Astrocyte (in vitro differentiated cells and primary cell): Measurements from ENCODE around the gene C1orf50. TPM values are rescaled to one million over a fixed set of nuclear protein-coding genes. Genes with fewer than 3 reads are reported as not detected.

ENCODE experiments used
- DNase-seq: peaks from one replicate; pipeline ENCODE4 v3.0.0-alpha.2; 2010; ENCODE audit warnings: low read depth
- FAIRE-seq: peaks from 2 replicates; lab custom pipeline; 2011; peaks lifted over from hg19 to GRCh38; lab: Jason Lieb, UNC
- H2AFZ ChIP-seq: 2 replicates; pipeline ENCODE4 v1.6.0; 2012; ENCODE audit warnings: low read depth, low read length, inconsistent platforms
- H3K27ac ChIP-seq: 2 replicates; pipeline ENCODE4 v1.5.1; 2011; ENCODE audit warnings: low read depth, low read length, inconsistent platforms
- H3K27me3 ChIP-seq: 2 replicates; pipeline ENCODE4 v1.6.0; 2011; ENCODE audit warnings: low read length, inconsistent platforms; ENCODE audit not compliant: insufficient read depth
- H3K36me3 ChIP-seq: 2 replicates; pipeline ENCODE4 v1.5.1; 2011; ENCODE audit warnings: low read length, inconsistent platforms; ENCODE audit not compliant: insufficient read depth
- H3K4me1 ChIP-seq: 2 replicates; pipeline ENCODE4 v1.5.1; 2011; ENCODE audit warnings: low read length, inconsistent platforms; ENCODE audit not compliant: insufficient read depth
- H3K4me2 ChIP-seq: 2 replicates; pipeline ENCODE4 v1.6.0; 2012; ENCODE audit warnings: low read length, inconsistent platforms
- H3K4me3 ChIP-seq: 2 replicates; pipeline ENCODE4 v1.5.1; 2011; ENCODE audit warnings: low read depth, mild to moderate bottlenecking, low read length, inconsistent platforms; ENCODE audit not compliant: insufficient read depth
- H3K79me2 ChIP-seq: 2 replicates; pipeline ENCODE4 v1.6.0; 2012; ENCODE audit warnings: mild to moderate bottlenecking, low read length, inconsistent platforms; ENCODE audit not compliant: insufficient read depth
- H3K9ac ChIP-seq: 2 replicates; pipeline ENCODE4 v1.6.0; 2012; ENCODE audit warnings: mild to moderate bottlenecking, low read length, inconsistent platforms
- H3K9me3 ChIP-seq: 2 replicates; pipeline ENCODE4 v1.5.1; 2012; ENCODE audit warnings: low read depth, mild to moderate bottlenecking, low read length, inconsistent platforms; ENCODE audit not compliant: insufficient read depth
- H4K20me1 ChIP-seq: 2 replicates; pipeline ENCODE4 v1.6.0; 2012; ENCODE audit warnings: low read length, inconsistent platforms; ENCODE audit not compliant: insufficient read depth
- H3K27ac Mint-ChIP-seq: one replicate; pipeline ENCODE4 v1.8.0; 2021; ENCODE audit warnings: mild to moderate bottlenecking, mixed read lengths; ENCODE audit not compliant: unreplicated experiment
- H3K27me3 Mint-ChIP-seq: one replicate; pipeline ENCODE4 v1.8.0; 2021; ENCODE audit warnings: low read depth, mixed read lengths; ENCODE audit not compliant: unreplicated experiment
- H3K36me3 Mint-ChIP-seq: one replicate; pipeline ENCODE4 v1.8.0; 2021; ENCODE audit warnings: low read depth, mixed read lengths; ENCODE audit not compliant: unreplicated experiment
- H3K4me1 Mint-ChIP-seq: one replicate; pipeline ENCODE4 v1.8.0; 2021; ENCODE audit warnings: low read depth, mixed read lengths; ENCODE audit not compliant: unreplicated experiment
- H3K4me3 Mint-ChIP-seq: one replicate; pipeline ENCODE4 v1.8.0; 2021; ENCODE audit warnings: mild to moderate bottlenecking, moderate library complexity, mixed read lengths; ENCODE audit not compliant: unreplicated experiment
- H3K9me3 Mint-ChIP-seq: one replicate; pipeline ENCODE4 v1.8.0; 2021; ENCODE audit warnings: mild to moderate bottlenecking, mixed read lengths; ENCODE audit not compliant: unreplicated experiment
- EZH2 ChIP-seq: IDR thresholded peaks from 2 replicates; pipeline ENCODE4 v1.6.1; 2012; ENCODE audit warnings: mild to moderate bottlenecking, low read length, inconsistent platforms; ENCODE audit not compliant: insufficient read depth
- total RNA-seq: library from RNA; stranded (reverse); gene quantifications from 2 replicates; pipeline ENCODE4 v1.2.1, GENCODE V29; 2021
- TF ChIP-seq, protein P1 (sequence below): IDR thresholded peaks from 2 replicates; pipeline ENCODE4 v1.5.1; 2011; ENCODE audit warnings: low read depth, mild to moderate bottlenecking, inconsistent platforms, low read length, moderate library complexity; ENCODE audit not compliant: insufficient read depth

C1orf50 gene
- total RNA-seq, 1 donor from 2014 or later = 9.5 TPM

DNA sequence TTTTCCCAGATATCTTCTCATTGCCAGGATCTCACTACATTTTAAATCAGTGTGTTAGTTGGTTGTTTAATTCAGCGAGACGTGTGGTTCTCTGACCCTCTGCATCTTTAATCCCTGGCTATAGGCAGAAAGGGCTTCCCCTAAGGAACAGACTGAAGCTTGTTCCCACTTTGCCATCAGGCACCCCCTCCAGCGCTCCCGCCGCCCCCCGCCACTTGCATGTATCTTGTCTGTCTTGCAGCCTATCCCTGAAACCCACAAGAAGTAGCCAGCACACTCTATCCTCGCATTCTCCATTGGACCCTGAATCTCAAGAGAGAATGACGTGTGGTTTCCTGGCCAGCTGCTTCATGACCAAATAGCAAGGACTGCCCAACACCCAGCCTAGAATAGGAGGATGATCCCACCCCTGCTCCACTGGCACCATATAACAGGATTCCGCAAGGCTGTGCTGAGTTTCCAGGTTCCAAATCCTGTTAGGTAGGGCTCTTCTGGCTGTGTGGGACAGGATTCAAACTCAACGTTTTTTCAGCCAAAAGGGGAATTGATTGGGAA is 34.8 kb upstream of the C1orf50 start:
- Histone ChIP-seq H3K79me2 (no peaks in the 10 kb centered on the region), H3K27me3 (no peaks in the 10 kb centered on the region), H3K36me3 (no peaks in the 10 kb centered on the region), H3K4me3 (no peak overlapping the region), H3K9me3 (no peaks in the 10 kb centered on the region), H3K9ac (no peak overlapping the region), H4K20me1 (no peaks in the 10 kb centered on the region), H3K27ac (no peak overlapping the region), H2AFZ (no peak overlapping the region), H3K4me2 (no peak overlapping the region), H3K4me1 (no peaks in the 10 kb centered on the region)
- no peak overlapping the region for H3K27ac Mint-ChIP-seq
- no peaks in the 10 kb centered on the region for H3K4me1 Mint-ChIP-seq
- H3K9me3 Mint-ChIP-seq = peaks cover 2% of the 10 kb centered on the region
- no peak for DNase-seq
- no peak for FAIRE-seq
- H3K27me3 Mint-ChIP-seq = no peaks in the 10 kb centered on the region
- H3K36me3 Mint-ChIP-seq = no peaks in the 10 kb centered on the region
- H3K4me3 Mint-ChIP-seq = peak overlapping the region; percentile 15
- TF ChIP-seq, protein P1, sequence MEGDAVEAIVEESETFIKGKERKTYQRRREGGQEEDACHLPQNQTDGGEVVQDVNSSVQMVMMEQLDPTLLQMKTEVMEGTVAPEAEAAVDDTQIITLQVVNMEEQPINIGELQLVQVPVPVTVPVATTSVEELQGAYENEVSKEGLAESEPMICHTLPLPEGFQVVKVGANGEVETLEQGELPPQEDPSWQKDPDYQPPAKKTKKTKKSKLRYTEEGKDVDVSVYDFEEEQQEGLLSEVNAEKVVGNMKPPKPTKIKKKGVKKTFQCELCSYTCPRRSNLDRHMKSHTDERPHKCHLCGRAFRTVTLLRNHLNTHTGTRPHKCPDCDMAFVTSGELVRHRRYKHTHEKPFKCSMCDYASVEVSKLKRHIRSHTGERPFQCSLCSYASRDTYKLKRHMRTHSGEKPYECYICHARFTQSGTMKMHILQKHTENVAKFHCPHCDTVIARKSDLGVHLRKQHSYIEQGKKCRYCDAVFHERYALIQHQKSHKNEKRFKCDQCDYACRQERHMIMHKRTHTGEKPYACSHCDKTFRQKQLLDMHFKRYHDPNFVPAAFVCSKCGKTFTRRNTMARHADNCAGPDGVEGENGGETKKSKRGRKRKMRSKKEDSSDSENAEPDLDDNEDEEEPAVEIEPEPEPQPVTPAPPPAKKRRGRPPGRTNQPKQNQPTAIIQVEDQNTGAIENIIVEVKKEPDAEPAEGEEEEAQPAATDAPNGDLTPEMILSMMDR = no peak
- no peak for TF ChIP-seq EZH2

DNA sequence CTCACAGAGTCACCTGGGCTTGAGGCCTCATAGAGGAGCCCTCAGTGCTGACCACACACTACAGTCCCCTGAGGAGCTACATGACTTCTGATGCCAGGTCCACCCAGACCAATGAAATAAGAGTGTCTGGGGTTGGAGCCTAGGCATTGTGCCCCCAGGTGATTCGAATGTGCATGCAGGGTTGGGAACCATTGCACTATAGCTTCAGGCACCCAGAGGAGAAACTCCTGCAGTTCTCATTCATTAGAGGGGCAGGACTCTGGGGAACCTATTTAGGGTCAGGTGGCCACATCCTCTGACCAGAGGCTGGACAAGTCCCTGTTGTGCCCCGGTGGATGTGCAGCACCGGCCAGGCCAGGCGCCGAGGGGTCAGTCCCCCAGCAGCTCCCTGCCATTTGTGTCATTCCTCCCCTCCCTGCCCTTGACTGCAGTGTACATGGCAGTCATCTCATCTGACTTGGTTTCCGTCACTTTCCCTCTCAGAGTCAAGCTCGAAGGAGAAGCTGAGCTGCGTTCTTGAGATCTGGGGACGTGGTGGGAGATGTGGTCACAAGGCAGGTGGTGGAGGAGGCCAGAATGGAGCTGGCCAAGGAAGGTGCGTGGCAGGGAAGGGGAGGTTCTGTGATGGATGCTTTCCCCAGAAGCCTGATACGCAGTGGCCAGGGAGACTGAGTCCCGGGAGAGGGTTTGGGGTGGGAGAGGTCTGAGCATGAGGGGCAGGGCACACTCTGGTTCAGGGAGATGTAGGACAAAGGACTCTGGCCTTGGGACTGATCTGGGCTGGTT is 33.4 kb upstream of the C1orf50 start:
- H3K9me3 ChIP-seq = no peaks in the 10 kb centered on the region
- no peak for TF ChIP-seq EZH2
- TF ChIP-seq, protein P1 = no peak
- Mint-ChIP-seq H3K27me3 (no peaks in the 10 kb centered on the region), H3K4me1 (no peaks in the 10 kb centered on the region), H3K9me3 (peaks cover 2% of the 10 kb centered on the region), H3K27ac (no peak overlapping the region), H3K36me3 (no peaks in the 10 kb centered on the region), H3K4me3 (no peak overlapping the region)
- no peak overlapping the region for H3K9ac ChIP-seq
- H3K4me2 ChIP-seq = no peak overlapping the region
- H3K4me1 ChIP-seq = no peaks in the 10 kb centered on the region
- H3K4me3 ChIP-seq = no peak overlapping the region
- H4K20me1 ChIP-seq = no peaks in the 10 kb centered on the region
- H3K27me3 ChIP-seq = no peaks in the 10 kb centered on the region
- no peaks in the 10 kb centered on the region for H3K36me3 ChIP-seq
- no peak overlapping the region for H3K27ac ChIP-seq
- no peaks in the 10 kb centered on the region for H3K79me2 ChIP-seq
- FAIRE-seq = no peak
- H2AFZ ChIP-seq = no peak overlapping the region
- no peak for DNase-seq
